CD14-positive monocyte (primary cell): ENCODE measurements around the gene FHIT. TPM values are rescaled to one million over a fixed set of nuclear protein-coding genes. Genes with fewer than 3 reads are reported as not detected.

Experiments
- DNase-seq, 3 donors: peaks; one replicate each; pipeline ENCODE4 v3.0.0-alpha.2; 2011 to 2022
- H2AFZ ChIP-seq: 2 replicates; pipeline ENCODE4 v1.6.0; 2012; ENCODE audit warnings: mild to moderate bottlenecking, low read depth, low read length, inconsistent platforms; ENCODE audit not compliant: insufficient read depth, poor library complexity, severe bottlenecking
- H3K27ac ChIP-seq, 2 donors: 1 replicate in 1 of 2; 2 replicates in 1 of 2; pipeline ENCODE4 v1.5.1; 2012 to 2013; ENCODE audit warnings: low read length in 2 of 2, control low read depth in 1 of 2, inconsistent platforms in 1 of 2, low read depth in 1 of 2, mild to moderate bottlenecking in 1 of 2
- H3K27me3 ChIP-seq, 2 donors: one replicate each; pipeline versions ENCODE4 v1.6.0 to v1.6.1; 2011 to 2013; ENCODE audit warnings: low read length in 2 of 2; ENCODE audit not compliant: control insufficient read depth in 2 of 2, insufficient read depth in 2 of 2
- H3K36me3 ChIP-seq, 2 donors: replicated peaks in 1 of 2; 1 replicate in 1 of 2; 2 replicates in 1 of 2; pipeline versions ENCODE4 v1.5.1 to v1.6.1; 2012 to 2013; ENCODE audit warnings: low read length in 2 of 2, control low read depth in 1 of 2, inconsistent platforms in 1 of 2, mild to moderate bottlenecking in 1 of 2; ENCODE audit not compliant: insufficient read depth in 2 of 2, control insufficient read depth in 1 of 2
- H3K4me1 ChIP-seq, 2 donors: 1 replicate in 1 of 2; 2 replicates in 1 of 2; pipeline versions ENCODE4 v1.5.1 to v1.6.1; 2012 to 2013; ENCODE audit warnings: low read length in 2 of 2, control low read depth in 1 of 2, inconsistent platforms in 1 of 2, mild to moderate bottlenecking in 1 of 2, moderate library complexity in 1 of 2; ENCODE audit not compliant: insufficient read depth in 2 of 2, control insufficient read depth in 1 of 2
- H3K4me2 ChIP-seq: replicated peaks from 2 replicates; pipeline ENCODE3; 2012; ENCODE audit warnings: low read length, moderate library complexity, mild to moderate bottlenecking; ENCODE audit not compliant: poor library complexity, severe bottlenecking; ENCODE audit errors: extremely low read depth
- H3K4me3 ChIP-seq, 3 experiments: fragments of 200-600 bp in 1 of 3; sonication (generic) in 1 of 3; replicated peaks in 1 of 3; 1 replicate in 2 of 3; 2 replicates in 1 of 3; pipeline ENCODE4 v1.5.1; 2011 to 2013; ENCODE audit warnings: low read length in 3 of 3, mild to moderate bottlenecking in 3 of 3, control low read depth in 2 of 3, low read depth in 2 of 3, inconsistent platforms in 1 of 3, moderate library complexity in 1 of 3
- H3K79me2 ChIP-seq: 2 replicates; pipeline ENCODE4 v1.6.0; 2012; ENCODE audit warnings: mild to moderate bottlenecking, control low read depth, inconsistent platforms, low read length, moderate library complexity; ENCODE audit not compliant: insufficient read depth
- H3K9ac ChIP-seq: 2 replicates; pipeline ENCODE4 v1.6.0; 2017; ENCODE audit warnings: low read length, mild to moderate bottlenecking; ENCODE audit not compliant: insufficient read depth, poor library complexity, severe bottlenecking
- H3K9me3 ChIP-seq, 2 donors: replicated peaks in 1 of 2; 1 replicate in 1 of 2; 2 replicates in 1 of 2; pipeline versions ENCODE4 v1.5.1 to v1.6.1; 2012 to 2013; ENCODE audit warnings: low read length in 2 of 2, control low read depth in 1 of 2; ENCODE audit not compliant: control insufficient read depth in 1 of 2, insufficient read depth in 1 of 2
- H4K20me1 ChIP-seq: 2 replicates; pipeline ENCODE4 v1.6.0; 2012; ENCODE audit warnings: mild to moderate bottlenecking, low read length, control low read depth, moderate library complexity; ENCODE audit not compliant: insufficient read depth
- H3K27ac Mint-ChIP-seq, 7 donors: one replicate each; pipeline ENCODE4 v1.8.0; 2020; ENCODE audit warnings: mild to moderate bottlenecking in 7 of 7, mixed read lengths in 7 of 7, moderate library complexity in 6 of 7, inconsistent platforms in 2 of 7
- H3K27me3 Mint-ChIP-seq, 3 donors: one replicate each; pipeline ENCODE4 v1.8.0; 2021 to 2022; ENCODE audit warnings: low read depth in 3 of 3, mild to moderate bottlenecking in 3 of 3, mixed read lengths in 3 of 3, moderate library complexity in 3 of 3, inconsistent platforms in 1 of 3
- H3K36me3 Mint-ChIP-seq, 2 donors: one replicate each; pipeline ENCODE4 v1.8.0; 2020; ENCODE audit warnings: mixed read lengths in 2 of 2, inconsistent platforms in 1 of 2, mild to moderate bottlenecking in 1 of 2
- H3K4me1 Mint-ChIP-seq: one replicate; pipeline ENCODE4 v1.8.0; 2020; ENCODE audit warnings: mild to moderate bottlenecking, mixed read lengths
- H3K4me3 Mint-ChIP-seq, 2 donors: one replicate each; pipeline ENCODE4 v1.8.0; 2020; ENCODE audit warnings: mild to moderate bottlenecking in 2 of 2, mixed read lengths in 2 of 2, moderate library complexity in 1 of 2
- H3K9me3 Mint-ChIP-seq, 7 donors: one replicate each; pipeline ENCODE4 v1.8.0; 2020 to 2022; ENCODE audit warnings: mixed read lengths in 7 of 7, mild to moderate bottlenecking in 6 of 7, moderate library complexity in 6 of 7, inconsistent platforms in 2 of 7
- WGBS: methylation state at CpG from one replicate; pipeline ENCODE4 v1.1.5; 2013; ENCODE audit warnings: missing lambda C conversion rate; ENCODE audit not compliant: insufficient coverage; 5-methylcytosine and 5-hydroxymethylcytosine counted together
- intact Hi-C, 2 donors: fragments of 100-400 bp; cut with micrococcal nuclease; formaldehyde crosslinking; loops; one replicate each; pipeline versions ENCODE4 v1.15.0 to v1.15.1; 2023
- polyA plus RNA-seq, 3 donors: library from polyadenylated mRNA; depleted of rRNA in 1 of 3; unstranded in 2 of 3; stranded (reverse) in 1 of 3; fragments of 300-500 nt in 2 of 3; fragments of >200 nt in 1 of 3; fragmentation: Illumina TruSeq in 2 of 3; gene quantifications; 1 replicate in 2 of 3; 2 replicates in 1 of 3; pipeline ENCODE4 v1.2.3, GENCODE V29; 2012 to 2021
- TF ChIP-seq, protein P1 (sequence below): fragments of 200-600 bp; IDR thresholded peaks from one replicate; pipeline ENCODE4 v1.8.0; 2022; ENCODE audit warnings: antibody characterized with exemption, mild to moderate bottlenecking

The FHIT gene
- polyA plus RNA-seq, 3 donors, result 1.7 to 3.4 (median 3.2) TPM

DNA sequence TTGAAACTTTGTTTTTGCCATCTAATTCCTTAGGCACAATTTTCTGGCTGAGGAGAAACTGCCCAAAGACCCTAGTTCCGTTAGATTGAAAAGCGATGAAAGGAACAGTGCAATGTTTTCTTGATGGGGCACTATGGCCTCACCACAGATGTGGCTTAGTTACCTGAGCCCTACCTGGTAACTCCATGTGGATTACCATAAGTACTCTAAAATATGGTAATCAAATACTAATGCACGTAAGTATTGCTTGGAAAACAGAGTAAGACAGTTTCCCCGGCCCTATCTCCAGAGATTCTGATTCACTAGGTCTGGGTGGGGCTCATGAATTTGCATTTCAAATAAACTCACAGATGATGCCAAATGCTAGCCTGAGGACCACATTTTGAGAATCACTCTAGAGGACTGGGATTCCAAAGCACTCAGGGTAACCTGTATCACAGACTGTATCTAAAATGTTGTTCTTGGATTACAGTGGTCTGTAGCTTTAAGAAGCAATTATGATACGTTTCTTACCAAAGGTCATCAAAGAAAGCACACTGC lies 806.3 kb downstream of the FHIT start:
- Histone ChIP-seq H3K9me3 (no peaks in the 10 kb centered on the region), H2AFZ (no peak overlapping the region), H4K20me1 (no peaks in the 10 kb centered on the region), H3K79me2 (no peaks in the 10 kb centered on the region), H3K27ac (no peak overlapping the region), H3K9ac (no peak overlapping the region), H3K4me2 (no peak overlapping the region), H3K36me3 (no peaks in the 10 kb centered on the region), H3K4me3 (no peak overlapping the region), H3K27me3 (no peaks in the 10 kb centered on the region), H3K4me1 (no peaks in the 10 kb centered on the region)
- WGBS, result 100% methylated on average over 1 of the region's 5 CpGs
- DNase-seq, result no peak
- TF ChIP-seq, protein P1, sequence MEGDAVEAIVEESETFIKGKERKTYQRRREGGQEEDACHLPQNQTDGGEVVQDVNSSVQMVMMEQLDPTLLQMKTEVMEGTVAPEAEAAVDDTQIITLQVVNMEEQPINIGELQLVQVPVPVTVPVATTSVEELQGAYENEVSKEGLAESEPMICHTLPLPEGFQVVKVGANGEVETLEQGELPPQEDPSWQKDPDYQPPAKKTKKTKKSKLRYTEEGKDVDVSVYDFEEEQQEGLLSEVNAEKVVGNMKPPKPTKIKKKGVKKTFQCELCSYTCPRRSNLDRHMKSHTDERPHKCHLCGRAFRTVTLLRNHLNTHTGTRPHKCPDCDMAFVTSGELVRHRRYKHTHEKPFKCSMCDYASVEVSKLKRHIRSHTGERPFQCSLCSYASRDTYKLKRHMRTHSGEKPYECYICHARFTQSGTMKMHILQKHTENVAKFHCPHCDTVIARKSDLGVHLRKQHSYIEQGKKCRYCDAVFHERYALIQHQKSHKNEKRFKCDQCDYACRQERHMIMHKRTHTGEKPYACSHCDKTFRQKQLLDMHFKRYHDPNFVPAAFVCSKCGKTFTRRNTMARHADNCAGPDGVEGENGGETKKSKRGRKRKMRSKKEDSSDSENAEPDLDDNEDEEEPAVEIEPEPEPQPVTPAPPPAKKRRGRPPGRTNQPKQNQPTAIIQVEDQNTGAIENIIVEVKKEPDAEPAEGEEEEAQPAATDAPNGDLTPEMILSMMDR, result no peak
- Mint-ChIP-seq H3K27me3 (peaks cover 0 to 2% (median 0%) of the 10 kb centered on the region in 3 donors), H3K4me3 (no peak overlapping the region), H3K9me3 (peaks cover 0 to 13% (median 8%) of the 10 kb centered on the region in 7 donors), H3K27ac (no peak overlapping the region), H3K36me3 (no peaks in the 10 kb centered on the region), H3K4me1 (no peaks in the 10 kb centered on the region)
- intact Hi-C loops, result no loop called here

DNA sequence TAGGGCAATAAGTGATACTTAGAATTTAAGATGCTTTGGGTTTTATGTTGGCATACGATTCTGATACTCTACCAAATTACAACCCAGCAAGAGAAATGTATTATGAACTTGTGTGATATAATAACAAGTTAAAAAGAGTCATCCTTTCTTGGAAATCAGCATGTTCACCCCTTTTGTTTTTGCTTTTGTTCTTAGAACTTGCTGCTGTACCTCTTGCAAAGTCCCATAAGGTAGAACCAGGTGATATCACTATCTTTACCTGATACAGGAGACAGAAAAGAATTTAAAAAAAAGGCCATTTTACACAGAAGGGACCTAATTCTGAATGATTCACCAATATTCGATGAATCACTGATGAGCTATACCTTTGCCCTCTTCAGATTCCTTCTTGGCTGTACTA lies 810.4 kb downstream of the FHIT start:
- Histone ChIP-seq H3K36me3 (no peaks in the 10 kb centered on the region), H3K79me2 (no peaks in the 10 kb centered on the region), H3K9me3 (no peaks in the 10 kb centered on the region), H3K4me3 (no peak overlapping the region), H3K27ac (no peak overlapping the region), H3K4me2 (no peak overlapping the region), H3K4me1 (no peaks in the 10 kb centered on the region), H2AFZ (no peak overlapping the region), H3K27me3 (no peaks in the 10 kb centered on the region), H4K20me1 (no peaks in the 10 kb centered on the region), H3K9ac (no peak overlapping the region)
- H3K9me3 Mint-ChIP-seq, result peaks cover 0 to 15% (median 6%) of the 10 kb centered on the region in 7 donors
- TF ChIP-seq, protein P1, result no peak
- H3K27me3 Mint-ChIP-seq, result peaks cover 0 to 2% (median 0%) of the 10 kb centered on the region in 3 donors
- WGBS, result no CpG with 5 or more reads among the region's 2 CpGs
- no peak overlapping the region for H3K27ac Mint-ChIP-seq
- H3K36me3 Mint-ChIP-seq, result no peaks in the 10 kb centered on the region
- DNase-seq, result no peak
- no peaks in the 10 kb centered on the region for H3K4me1 Mint-ChIP-seq
- no peak overlapping the region for H3K4me3 Mint-ChIP-seq
- intact Hi-C loops, result no loop called here
